ENCODE results near the gene PTDSS2. TPM values are rescaled to one million over a fixed set of nuclear protein-coding genes. Genes with fewer than 3 reads are reported as not detected.

The PTDSS2 gene
- total and polyA plus RNA-seq, 2 of the 4 experiments (the other 2 are of a cell fraction), result 23.5 to 26.6 TPM

DNA sequence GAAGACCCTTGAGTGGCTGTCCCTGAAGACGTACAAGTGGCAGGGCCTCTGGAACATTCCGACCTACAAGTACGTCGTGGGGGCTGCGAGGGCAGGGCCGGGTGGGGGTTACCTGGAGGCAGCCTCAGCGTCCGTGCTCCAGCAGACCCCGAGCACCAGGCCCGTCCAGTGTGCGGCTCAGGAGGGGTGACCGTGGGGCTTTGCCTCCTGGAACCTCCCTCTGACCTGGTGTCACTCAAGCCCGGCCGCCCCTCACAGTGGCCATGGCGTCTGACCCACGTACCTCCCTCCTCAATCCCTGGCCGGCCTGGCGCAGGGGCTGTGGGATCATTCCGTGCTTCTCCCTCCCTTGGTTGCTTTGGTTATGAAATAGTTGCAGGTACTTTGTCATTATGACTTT lies 38.5 kb downstream of the PTDSS2 start:
- Histone ChIP-seq H3K9me3 (ENCODE audit: control insufficient read depth, insufficient read depth, low read length) (no peaks in the 10 kb centered on the region), H2AFZ (replicated peaks; ENCODE audit: low read length, poor library complexity) (no peak overlapping the region), H3K18ac (ENCODE audit: low read depth, low read length) (no peak overlapping the region), H2BK15ac (ENCODE audit: low read depth, low read length) (no peak overlapping the region), H4K20me1 (ENCODE audit: insufficient read depth, low read length) (peaks cover 4% of the 10 kb centered on the region; the same call in 1 of the 2 replicates), H3K4me3 (ENCODE audit: insufficient read depth, low read depth, low read length) (no peak overlapping the region), H3K36me3 (ENCODE audit: control insufficient read depth, insufficient read depth, low read length) (peaks cover 20% of the 10 kb centered on the region), H2AK5ac (ENCODE audit: low read depth, low read length) (no peak overlapping the region), H2BK20ac (ENCODE audit: low read depth, low read length) (no peak overlapping the region), H3K4ac (ENCODE audit: low read depth, low read length) (no peak overlapping the region), H3K23ac (ENCODE audit: low read depth, low read length) (no peak overlapping the region), H3K14ac (replicated peaks; ENCODE audit: low read depth, low read length) (no peak overlapping the region), H4K91ac (ENCODE audit: insufficient read depth, low read depth, low read length) (no peak overlapping the region), H3K9me1 (ENCODE audit: insufficient read depth, low read length) (no peaks in the 10 kb centered on the region), H3K27ac (ENCODE audit: insufficient read depth, low read length) (no peak overlapping the region), H2BK5ac (ENCODE audit: low read depth, low read length, poor library complexity, severe bottlenecking) (no peak overlapping the region), H4K5ac (ENCODE audit: low read depth, low read length) (no peak overlapping the region), H3K79me1 (ENCODE audit: low read depth in 1 of 2, low read length in 2 of 2) (peaks cover 10 to 27% of the 10 kb centered on the region in 2 experiments; a peak in 3 of 4 replicates), H3K4me2 (ENCODE audit: low read depth, low read length) (no peak overlapping the region), H2AK9ac (replicated peaks; ENCODE audit: low read depth, low read length, poor library complexity) (no peak overlapping the region), H3K9ac (ENCODE audit: low read depth, low read length) (no peak overlapping the region), H2BK120ac (ENCODE audit: low read depth, low read length) (no peak overlapping the region), H3K4me1 (ENCODE audit: control insufficient read depth, insufficient read depth, low read length) (no peaks in the 10 kb centered on the region), H3K27me3 (ENCODE audit: control insufficient read depth, insufficient read depth, low read length) (no peaks in the 10 kb centered on the region), H4K8ac (ENCODE audit: low read depth in 2 of 2, low read length in 2 of 2) (no peak overlapping the region), H3K56ac (ENCODE audit: extremely low read depth, insufficient read depth, low read length) (no peak overlapping the region)
- no peak for ATAC-seq (ENCODE audit: low read depth)
- ChIA-PET CTCF (no interaction called here), POLR2A (ENCODE audit: unreplicated experiment) (no interaction called here)
- DNase-seq, result no peak
- dilution Hi-C loops (cut with HindIII; ENCODE audit: low sequenced_read_pairs, unreplicated experiment), result no loop called here
- no TSS peak for BruUV-seq (replicated peaks)
- in situ Hi-C loops (cut with MboI; ENCODE audit: low sequenced_read_pairs), result no loop called here
- 93% methylated on average over 5 of the region's 19 CpGs; no CpG with 5 or more reads in 1 of the 2 experiments for WGBS, 2 experiments (ENCODE audit: extremely low coverage in 2 of 2, insufficient read length in 1 of 2)
- no peak for TF ChIP-seq RFX5 (IDR thresholded peaks at IDR 0.05; ENCODE audit: low read depth, low read length)
- TF ChIP-seq, protein P1, sequence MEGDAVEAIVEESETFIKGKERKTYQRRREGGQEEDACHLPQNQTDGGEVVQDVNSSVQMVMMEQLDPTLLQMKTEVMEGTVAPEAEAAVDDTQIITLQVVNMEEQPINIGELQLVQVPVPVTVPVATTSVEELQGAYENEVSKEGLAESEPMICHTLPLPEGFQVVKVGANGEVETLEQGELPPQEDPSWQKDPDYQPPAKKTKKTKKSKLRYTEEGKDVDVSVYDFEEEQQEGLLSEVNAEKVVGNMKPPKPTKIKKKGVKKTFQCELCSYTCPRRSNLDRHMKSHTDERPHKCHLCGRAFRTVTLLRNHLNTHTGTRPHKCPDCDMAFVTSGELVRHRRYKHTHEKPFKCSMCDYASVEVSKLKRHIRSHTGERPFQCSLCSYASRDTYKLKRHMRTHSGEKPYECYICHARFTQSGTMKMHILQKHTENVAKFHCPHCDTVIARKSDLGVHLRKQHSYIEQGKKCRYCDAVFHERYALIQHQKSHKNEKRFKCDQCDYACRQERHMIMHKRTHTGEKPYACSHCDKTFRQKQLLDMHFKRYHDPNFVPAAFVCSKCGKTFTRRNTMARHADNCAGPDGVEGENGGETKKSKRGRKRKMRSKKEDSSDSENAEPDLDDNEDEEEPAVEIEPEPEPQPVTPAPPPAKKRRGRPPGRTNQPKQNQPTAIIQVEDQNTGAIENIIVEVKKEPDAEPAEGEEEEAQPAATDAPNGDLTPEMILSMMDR (conservative IDR thresholded peaks at IDR 0.05; ENCODE audit: low read depth, low read length), result no peak
- no peak for TF ChIP-seq MXI1 (IDR thresholded peaks at IDR 0.05; ENCODE audit: borderline replicate concordance, low read depth, low read length)
- TF ChIP-seq, protein P2, sequence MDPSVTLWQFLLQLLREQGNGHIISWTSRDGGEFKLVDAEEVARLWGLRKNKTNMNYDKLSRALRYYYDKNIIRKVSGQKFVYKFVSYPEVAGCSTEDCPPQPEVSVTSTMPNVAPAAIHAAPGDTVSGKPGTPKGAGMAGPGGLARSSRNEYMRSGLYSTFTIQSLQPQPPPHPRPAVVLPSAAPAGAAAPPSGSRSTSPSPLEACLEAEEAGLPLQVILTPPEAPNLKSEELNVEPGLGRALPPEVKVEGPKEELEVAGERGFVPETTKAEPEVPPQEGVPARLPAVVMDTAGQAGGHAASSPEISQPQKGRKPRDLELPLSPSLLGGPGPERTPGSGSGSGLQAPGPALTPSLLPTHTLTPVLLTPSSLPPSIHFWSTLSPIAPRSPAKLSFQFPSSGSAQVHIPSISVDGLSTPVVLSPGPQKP (IDR thresholded peaks at IDR 0.05; ENCODE audit: borderline replicate concordance, low read depth, low read length), result no peak
- TF ChIP-seq, protein P3, sequence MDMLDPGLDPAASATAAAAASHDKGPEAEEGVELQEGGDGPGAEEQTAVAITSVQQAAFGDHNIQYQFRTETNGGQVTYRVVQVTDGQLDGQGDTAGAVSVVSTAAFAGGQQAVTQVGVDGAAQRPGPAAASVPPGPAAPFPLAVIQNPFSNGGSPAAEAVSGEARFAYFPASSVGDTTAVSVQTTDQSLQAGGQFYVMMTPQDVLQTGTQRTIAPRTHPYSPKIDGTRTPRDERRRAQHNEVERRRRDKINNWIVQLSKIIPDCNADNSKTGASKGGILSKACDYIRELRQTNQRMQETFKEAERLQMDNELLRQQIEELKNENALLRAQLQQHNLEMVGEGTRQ (IDR thresholded peaks at IDR 0.05; ENCODE audit: low read depth, low read length), result no peak
- no peak for TF ChIP-seq BHLHE40 (IDR thresholded peaks at IDR 0.05; ENCODE audit: low read depth, low read length)
- intact Hi-C loops (cut with micrococcal nuclease), result no loop called here
